CD8-positive, alpha-beta memory T cell (primary cell): ENCODE data around the gene SLC6A9. TPM values are rescaled to one million over a fixed set of nuclear protein-coding genes. Genes with fewer than 3 reads are reported as not detected.

Experiments
- CTCF ChIA-PET: fragments of 350-600 bp; sonication (Branson Sonifier 250); formaldehyde crosslinking; loops from one replicate; lab custom pipeline; 2021; ENCODE audit warnings: antibody characterized with exemption; lab: Charles Lee
- POLR2A ChIA-PET: fragments of 350-600 bp; sonication (Branson Sonifier 250); formaldehyde crosslinking; loops from one replicate; lab custom pipeline; 2021; ENCODE audit warnings: antibody characterized with exemption; lab: Charles Lee
- DNase-seq, 5 donors: peaks; one replicate each; pipeline versions ENCODE4 v3.0.0 to v3.0.0-alpha.2; 2020 to 2022; ENCODE audit warnings: mixed read lengths in 1 of 5
- H3K27ac ChIP-seq: one replicate; pipeline ENCODE4 v1.7.0; 2013; ENCODE audit warnings: low read depth, mild to moderate bottlenecking, low read length, moderate library complexity
- H3K27me3 ChIP-seq: 2 replicates; pipeline ENCODE4 v1.7.0; 2013; ENCODE audit warnings: low read length, mild to moderate bottlenecking; ENCODE audit not compliant: insufficient read depth, poor library complexity, severe bottlenecking
- H3K36me3 ChIP-seq: 2 replicates; pipeline ENCODE4 v1.7.0; 2013; ENCODE audit warnings: mild to moderate bottlenecking, low read length, moderate library complexity; ENCODE audit not compliant: insufficient read depth
- H3K4me1 ChIP-seq: 2 replicates; pipeline ENCODE4 v1.7.0; 2013; ENCODE audit warnings: mild to moderate bottlenecking, low read length, moderate library complexity; ENCODE audit not compliant: insufficient read depth
- H3K4me3 ChIP-seq: 2 replicates; pipeline ENCODE4 v1.7.0; 2013; ENCODE audit warnings: mild to moderate bottlenecking, low read length
- H3K9me3 ChIP-seq: 2 replicates; pipeline ENCODE4 v1.7.0; 2013; ENCODE audit warnings: mild to moderate bottlenecking, low read length
- H3K27ac Mint-ChIP-seq, 8 donors: one replicate each; pipeline ENCODE4 v1.8.0; 2020 to 2021; ENCODE audit warnings: mixed read lengths in 8 of 8, mild to moderate bottlenecking in 6 of 8, inconsistent platforms in 3 of 8, moderate library complexity in 3 of 8
- H3K27me3 Mint-ChIP-seq, 2 donors: one replicate each; pipeline ENCODE4 v1.8.0; 2020 to 2021; ENCODE audit warnings: mixed read lengths in 2 of 2, mild to moderate bottlenecking in 1 of 2, moderate library complexity in 1 of 2
- H3K36me3 Mint-ChIP-seq, 3 donors: one replicate each; pipeline ENCODE4 v1.8.0; 2020 to 2021; ENCODE audit warnings: mixed read lengths in 3 of 3, inconsistent platforms in 1 of 3, mild to moderate bottlenecking in 1 of 3
- H3K4me1 Mint-ChIP-seq, 3 donors: one replicate each; pipeline ENCODE4 v1.8.0; 2020 to 2021; ENCODE audit warnings: mixed read lengths in 3 of 3, inconsistent platforms in 1 of 3, mild to moderate bottlenecking in 1 of 3
- H3K4me3 Mint-ChIP-seq, 7 donors: one replicate each; pipeline ENCODE4 v1.8.0; 2020 to 2021; ENCODE audit warnings: mixed read lengths in 7 of 7, mild to moderate bottlenecking in 6 of 7, moderate library complexity in 4 of 7, inconsistent platforms in 2 of 7
- H3K9me3 Mint-ChIP-seq, 5 donors: one replicate each; pipeline ENCODE4 v1.8.0; 2020 to 2022; ENCODE audit warnings: mixed read lengths in 5 of 5, mild to moderate bottlenecking in 3 of 5, moderate library complexity in 2 of 5, inconsistent platforms in 1 of 5
- polyA plus RNA-seq: library from polyadenylated mRNA; unstranded; fragments of 300-500 nt; fragmentation: Illumina TruSeq; gene quantifications from one replicate; pipeline ENCODE4 v1.2.3, GENCODE V29; 2021
- total RNA-seq, 2 experiments: library from RNA; stranded (reverse); gene quantifications; one replicate each; pipeline ENCODE4 v1.2.3, GENCODE V29; 2021

The SLC6A9 gene
- total and polyA plus RNA-seq, 3 experiments from 2014 or later, result 0.21 to 7.3 (median 6.8) TPM

- POLR2A ChIA-PET, result no interaction called here
- Histone ChIP-seq H3K9me3 (no peaks in the 10 kb centered on the region), H3K27ac (no peak overlapping the region), H3K36me3 (no peaks in the 10 kb centered on the region), H3K27me3 (no peaks in the 10 kb centered on the region), H3K4me3 (no peak overlapping the region), H3K4me1 (peaks cover 8% of the 10 kb centered on the region)
- CTCF ChIA-PET, result interaction anchor here (1.8 kb wide), 1 partner anchor 12 kb away, joined by 6 read pairs; no protein-coding TSS in a partner anchor
- Mint-ChIP-seq H3K4me1 (peaks cover 11 to 17% (median 17%) of the 10 kb centered on the region in 3 donors), H3K36me3 (no peaks in the 10 kb centered on the region), H3K9me3 (no peaks in the 10 kb centered on the region), H3K4me3 (peak overlapping the region in 1 of 7 donors; percentile 42), H3K27me3 (peaks cover 0 to 2% of the 10 kb centered on the region in 2 donors), H3K27ac (peak overlapping the region in 1 of 8 donors; percentile 58)
- no peak for DNase-seq
Measured at GRCh38 chr1:44024903-44025525, 6.2 kb downstream of the SLC6A9 start.

- Mint-ChIP-seq H3K27ac (no peak overlapping the region), H3K9me3 (no peaks in the 10 kb centered on the region)
- CTCF ChIA-PET, result interaction anchor here (1.8 kb wide), 1 partner anchor 12 kb away, joined by 6 read pairs; no protein-coding TSS in a partner anchor
Measured at GRCh38 chr1:44024031-44024902, 7.0 kb downstream of the SLC6A9 start.

GRCh38 chr1:44021581-44022321 is 9.5 kb downstream of the SLC6A9 start:
- CTCF ChIA-PET, result interaction anchor here (1.0 to 1.1 kb wide), 2 partner anchors 14 to 15 kb away, joined by 3 read pairs; no protein-coding TSS in a partner anchor
- no peaks in the 10 kb centered on the region for H3K4me1 Mint-ChIP-seq

More at GRCh38 chr1:44024031-44024902, 7.0 kb downstream of the SLC6A9 start:
- H3K4me1 ChIP-seq, result peaks cover 4% of the 10 kb centered on the region
- H3K27me3 ChIP-seq, result no peaks in the 10 kb centered on the region
- no peaks in the 10 kb centered on the region for H3K36me3 ChIP-seq
- H3K4me3 ChIP-seq, result no peak overlapping the region
- Mint-ChIP-seq H3K27me3 (peaks cover 0 to 2% of the 10 kb centered on the region in 2 donors), H3K36me3 (no peaks in the 10 kb centered on the region), H3K4me1 (peaks cover 5 to 11% (median 10%) of the 10 kb centered on the region in 3 donors), H3K4me3 (no peak overlapping the region)
- H3K27ac ChIP-seq, result no peak overlapping the region
- DNase-seq, result no peak
- POLR2A ChIA-PET, result no interaction called here
- no peaks in the 10 kb centered on the region for H3K9me3 ChIP-seq

GRCh38 chr1:44021156-44021555 is 10.1 kb downstream of the SLC6A9 start:
- H3K4me1 Mint-ChIP-seq, result no peaks in the 10 kb centered on the region
- H3K27ac Mint-ChIP-seq, result no peak overlapping the region
- POLR2A ChIA-PET, result no interaction called here
- peaks cover 0 to 7% of the 10 kb centered on the region in 2 donors for H3K27me3 Mint-ChIP-seq
- H3K4me3 ChIP-seq, result no peak overlapping the region
- no peak overlapping the region for H3K4me3 Mint-ChIP-seq
- H3K9me3 ChIP-seq, result no peaks in the 10 kb centered on the region
- no peaks in the 10 kb centered on the region for H3K36me3 ChIP-seq
- no peaks in the 10 kb centered on the region for H3K27me3 ChIP-seq
- DNase-seq, result no peak
- H3K27ac ChIP-seq, result no peak overlapping the region
- H3K9me3 Mint-ChIP-seq, result no peaks in the 10 kb centered on the region
- no peaks in the 10 kb centered on the region for H3K4me1 ChIP-seq
- no peaks in the 10 kb centered on the region for H3K36me3 Mint-ChIP-seq
- CTCF ChIA-PET, result interaction anchor here (1.0 kb wide), 1 partner anchor 15 kb away, joined by 3 read pairs; no protein-coding TSS in a partner anchor

More at GRCh38 chr1:44021581-44022321, 9.5 kb downstream of the SLC6A9 start:
- Histone ChIP-seq H3K27me3 (no peaks in the 10 kb centered on the region), H3K4me1 (no peaks in the 10 kb centered on the region), H3K27ac (no peak overlapping the region), H3K9me3 (no peaks in the 10 kb centered on the region), H3K4me3 (no peak overlapping the region), H3K36me3 (no peaks in the 10 kb centered on the region)
- DNase-seq, result no peak
- H3K36me3 Mint-ChIP-seq, result no peaks in the 10 kb centered on the region
- H3K4me3 Mint-ChIP-seq, result no peak overlapping the region
- H3K9me3 Mint-ChIP-seq, result no peaks in the 10 kb centered on the region
- POLR2A ChIA-PET, result no interaction called here
- peaks cover 0 to 8% of the 10 kb centered on the region in 2 donors for H3K27me3 Mint-ChIP-seq
- no peak overlapping the region for H3K27ac Mint-ChIP-seq

GRCh38 chr1:44020464-44020863 is 10.8 kb downstream of the SLC6A9 start:
- H3K9me3 Mint-ChIP-seq, result no peaks in the 10 kb centered on the region
- H3K4me1 ChIP-seq, result no peaks in the 10 kb centered on the region
- peaks cover 0 to 7% of the 10 kb centered on the region in 2 donors for H3K27me3 Mint-ChIP-seq
- H3K27me3 ChIP-seq, result no peaks in the 10 kb centered on the region
- H3K36me3 ChIP-seq, result no peaks in the 10 kb centered on the region
- CTCF ChIA-PET, result interaction anchor here (1.2 kb wide), 1 partner anchor 28 kb away, joined by 3 read pairs; no protein-coding TSS in a partner anchor
- H3K27ac ChIP-seq, result no peak overlapping the region
- DNase-seq, result no peak
- H3K36me3 Mint-ChIP-seq, result no peaks in the 10 kb centered on the region
- H3K9me3 ChIP-seq, result no peaks in the 10 kb centered on the region
- H3K4me3 Mint-ChIP-seq, result no peak overlapping the region
- H3K4me1 Mint-ChIP-seq, result no peaks in the 10 kb centered on the region
- no peak overlapping the region for H3K27ac Mint-ChIP-seq
- H3K4me3 ChIP-seq, result no peak overlapping the region
- POLR2A ChIA-PET, result no interaction called here

- CTCF ChIA-PET, result interaction anchor here (1.2 kb wide), 1 partner anchor 29 kb away, joined by 3 read pairs; no protein-coding TSS in a partner anchor
- POLR2A ChIA-PET, result no interaction called here
- Histone ChIP-seq H3K27ac (no peak overlapping the region), H3K9me3 (no peaks in the 10 kb centered on the region), H3K4me3 (no peak overlapping the region), H3K36me3 (no peaks in the 10 kb centered on the region), H3K4me1 (no peaks in the 10 kb centered on the region), H3K27me3 (no peaks in the 10 kb centered on the region)
- H3K27me3 Mint-ChIP-seq, result peaks cover 6 to 10% of the 10 kb centered on the region in 2 donors
- no peaks in the 10 kb centered on the region for H3K9me3 Mint-ChIP-seq
- DNase-seq, result peak in 1 of 5 donors; percentile 30
- no peak overlapping the region for H3K27ac Mint-ChIP-seq
- no peak overlapping the region for H3K4me3 Mint-ChIP-seq
- no peaks in the 10 kb centered on the region for H3K4me1 Mint-ChIP-seq
- no peaks in the 10 kb centered on the region for H3K36me3 Mint-ChIP-seq
Measured at GRCh38 chr1:44019466-44019948, 11.8 kb downstream of the SLC6A9 start.

GRCh38 chr1:44016890-44017400 is 14.3 kb downstream of the SLC6A9 start:
- CTCF ChIA-PET, result interaction anchor here (1.0 to 1.8 kb wide), 2 partner anchors 11 to 20 kb away, joined by 6 read pairs; no protein-coding TSS in a partner anchor
- H3K4me1 Mint-ChIP-seq, result peaks cover 0 to 4% (median 0%) of the 10 kb centered on the region in 3 donors

More at GRCh38 chr1:44016890-44017400, 14.3 kb downstream of the SLC6A9 start:
- no peak overlapping the region for H3K27ac ChIP-seq
- H3K9me3 Mint-ChIP-seq, result no peaks in the 10 kb centered on the region
- H3K36me3 Mint-ChIP-seq, result no peaks in the 10 kb centered on the region
- H3K9me3 ChIP-seq, result no peaks in the 10 kb centered on the region
- no peaks in the 10 kb centered on the region for H3K4me1 ChIP-seq
- H3K27ac Mint-ChIP-seq, result no peak overlapping the region
- no peak overlapping the region for H3K4me3 Mint-ChIP-seq
- H3K27me3 Mint-ChIP-seq, result peaks cover 10 to 13% of the 10 kb centered on the region in 2 donors
- no peaks in the 10 kb centered on the region for H3K36me3 ChIP-seq
- POLR2A ChIA-PET, result no interaction called here
- H3K27me3 ChIP-seq, result no peaks in the 10 kb centered on the region
- no peak overlapping the region for H3K4me3 ChIP-seq
- peak in 1 of 5 donors; percentile 40 for DNase-seq
